Measurements from ENCODE around the gene TTN. TPM values are rescaled to one million over a fixed set of nuclear protein-coding genes. Genes with fewer than 3 reads are reported as not detected.

TTN gene
- total RNA-seq, 1 donor from 2014 or later: under 0.01 TPM

- Histone ChIP-seq H3K27me3 (ENCODE audit: control insufficient read depth, insufficient read depth, low read length) (no peaks in the 10 kb centered on the region), H3K36me3 (ENCODE audit: control insufficient read depth, insufficient read depth, low read length) (no peaks in the 10 kb centered on the region), H3K4me3 (ENCODE audit: low read depth, low read length) (peak overlapping the region; percentile 70)
- DNase-seq (ENCODE audit: low read depth) (no peak), FAIRE-seq (no peak)
- no peak for TF ChIP-seq CTCF (IDR thresholded peaks at IDR 0.05; ENCODE audit: insufficient read depth, low read length, severe bottlenecking)
Observed at GRCh38 chr2:178479275-178479616, 328.0 kb downstream of the TTN start.

- DNase-seq (ENCODE audit: low read depth) (peak; percentile 58), FAIRE-seq (no peak)
- no peaks in the 10 kb centered on the region for H3K27me3 ChIP-seq (ENCODE audit: control insufficient read depth, insufficient read depth, low read length)
- H3K4me3 ChIP-seq (ENCODE audit: low read depth, low read length): peak within 1 kb of the TSS; percentile 70
- peak; percentile 75 for TF ChIP-seq CTCF (IDR thresholded peaks at IDR 0.05; ENCODE audit: insufficient read depth, low read length, severe bottlenecking)
- no peaks in the 10 kb centered on the region for H3K36me3 ChIP-seq (ENCODE audit: control insufficient read depth, insufficient read depth, low read length)
Observed at GRCh38 chr2:178478439-178479274, 328.6 kb downstream of the TTN start, which contains the start of gene FKBP7. Gene FKBP7 (minus strand): TSS chr2:178478600. CDS start chr2:178478499, 101 bp downstream.

- DNase-seq (ENCODE audit: low read depth) (peak; percentile 21), FAIRE-seq (no peak)
Observed at GRCh38 chr2:178478130-178478438, 329.1 kb downstream of the TTN start.

GRCh38 chr2:178477443-178478129, 329.6 kb downstream of the TTN start:
- FAIRE-seq (no peak), DNase-seq (ENCODE audit: low read depth) (no peak)
- Histone ChIP-seq H3K27me3 (ENCODE audit: control insufficient read depth, insufficient read depth, low read length) (no peaks in the 10 kb centered on the region), H3K4me3 (ENCODE audit: low read depth, low read length) (peak overlapping the region; percentile 70), H3K36me3 (ENCODE audit: control insufficient read depth, insufficient read depth, low read length) (no peaks in the 10 kb centered on the region)
- TF ChIP-seq CTCF (IDR thresholded peaks at IDR 0.05; ENCODE audit: insufficient read depth, low read length, severe bottlenecking): no peak

More at GRCh38 chr2:178478130-178478438, 329.1 kb downstream of the TTN start:
- Histone ChIP-seq H3K36me3 (ENCODE audit: control insufficient read depth, insufficient read depth, low read length) (no peaks in the 10 kb centered on the region), H3K27me3 (ENCODE audit: control insufficient read depth, insufficient read depth, low read length) (no peaks in the 10 kb centered on the region), H3K4me3 (ENCODE audit: low read depth, low read length) (peak overlapping the region; percentile 70)
- TF ChIP-seq CTCF (IDR thresholded peaks at IDR 0.05; ENCODE audit: insufficient read depth, low read length, severe bottlenecking): no peak

- TF ChIP-seq CTCF (IDR thresholded peaks at IDR 0.05; ENCODE audit: insufficient read depth, low read length, severe bottlenecking): no peak
- DNase-seq (ENCODE audit: low read depth): no peak
- H3K4me3 ChIP-seq (ENCODE audit: low read depth, low read length): no peak overlapping the region
- no peaks in the 10 kb centered on the region for H3K36me3 ChIP-seq (ENCODE audit: control insufficient read depth, insufficient read depth, low read length)
- H3K27me3 ChIP-seq (ENCODE audit: control insufficient read depth, insufficient read depth, low read length): no peaks in the 10 kb centered on the region
- no peak for FAIRE-seq
Observed at GRCh38 chr2:178476477-178476876, 330.7 kb downstream of the TTN start.

Other genes with a start within 250 kb of the TTN start
- gene CCDC141, start 242.7 kb upstream of the TTN start, total RNA-seq: not detected in 2 replicates